A673 (cell line): ENCODE results near the gene DNAJC1.

Source experiments
- EZH2 ChIP-seq: fragments of 200-600 bp; sonication (generic); IDR thresholded peaks from 2 replicates; pipeline ENCODE4 v1.6.1; 2017; ENCODE audit warnings: borderline replicate concordance, low read depth, mild to moderate bottlenecking, mixed read lengths, antibody characterized with exemption, low read length; ENCODE audit not compliant: poor library complexity, severe bottlenecking
- TF ChIP-seq, protein P1 (sequence below): fragments of 300-800, 200-600 bp; sonication (generic); conservative IDR thresholded peaks from 2 replicates; pipeline ENCODE4 v1.5.1; 2017; ENCODE audit warnings: low read depth, mild to moderate bottlenecking, antibody characterized with exemption, low read length, moderate library complexity, mixed read lengths

DNA sequence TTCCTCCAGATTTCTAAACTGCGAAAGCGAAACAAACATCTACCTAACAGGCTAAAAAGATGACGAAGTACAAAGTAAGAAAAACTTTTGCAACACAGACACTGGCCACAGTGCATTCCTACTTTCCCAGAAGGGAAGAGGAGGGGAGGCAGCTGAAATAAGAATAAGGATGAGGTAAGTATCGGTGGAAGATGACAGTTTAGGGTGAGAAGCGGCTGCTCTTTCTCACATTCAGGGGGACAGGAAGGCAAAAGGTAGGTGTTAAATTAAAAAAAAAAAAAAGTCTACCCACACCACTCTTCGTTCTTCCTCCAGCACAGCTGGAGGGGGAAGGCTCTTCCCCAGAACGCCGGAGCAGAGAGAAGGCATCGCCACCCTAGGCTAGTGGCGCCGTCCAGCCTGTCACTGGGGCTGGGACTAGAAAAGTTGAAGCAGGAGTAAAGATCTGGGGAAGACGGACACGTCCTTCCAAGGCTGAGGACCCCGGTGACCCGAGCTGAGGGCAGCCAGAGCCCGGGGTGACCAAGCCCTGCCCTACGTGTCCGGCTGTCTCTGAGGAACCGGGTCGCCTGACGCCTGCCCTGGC lies 846 bp downstream of the DNAJC1 start:
- no peak for TF ChIP-seq EZH2
- TF ChIP-seq, protein P1, sequence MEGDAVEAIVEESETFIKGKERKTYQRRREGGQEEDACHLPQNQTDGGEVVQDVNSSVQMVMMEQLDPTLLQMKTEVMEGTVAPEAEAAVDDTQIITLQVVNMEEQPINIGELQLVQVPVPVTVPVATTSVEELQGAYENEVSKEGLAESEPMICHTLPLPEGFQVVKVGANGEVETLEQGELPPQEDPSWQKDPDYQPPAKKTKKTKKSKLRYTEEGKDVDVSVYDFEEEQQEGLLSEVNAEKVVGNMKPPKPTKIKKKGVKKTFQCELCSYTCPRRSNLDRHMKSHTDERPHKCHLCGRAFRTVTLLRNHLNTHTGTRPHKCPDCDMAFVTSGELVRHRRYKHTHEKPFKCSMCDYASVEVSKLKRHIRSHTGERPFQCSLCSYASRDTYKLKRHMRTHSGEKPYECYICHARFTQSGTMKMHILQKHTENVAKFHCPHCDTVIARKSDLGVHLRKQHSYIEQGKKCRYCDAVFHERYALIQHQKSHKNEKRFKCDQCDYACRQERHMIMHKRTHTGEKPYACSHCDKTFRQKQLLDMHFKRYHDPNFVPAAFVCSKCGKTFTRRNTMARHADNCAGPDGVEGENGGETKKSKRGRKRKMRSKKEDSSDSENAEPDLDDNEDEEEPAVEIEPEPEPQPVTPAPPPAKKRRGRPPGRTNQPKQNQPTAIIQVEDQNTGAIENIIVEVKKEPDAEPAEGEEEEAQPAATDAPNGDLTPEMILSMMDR, result no peak
